ENCODE data around the gene CRYBG3.

DNA sequence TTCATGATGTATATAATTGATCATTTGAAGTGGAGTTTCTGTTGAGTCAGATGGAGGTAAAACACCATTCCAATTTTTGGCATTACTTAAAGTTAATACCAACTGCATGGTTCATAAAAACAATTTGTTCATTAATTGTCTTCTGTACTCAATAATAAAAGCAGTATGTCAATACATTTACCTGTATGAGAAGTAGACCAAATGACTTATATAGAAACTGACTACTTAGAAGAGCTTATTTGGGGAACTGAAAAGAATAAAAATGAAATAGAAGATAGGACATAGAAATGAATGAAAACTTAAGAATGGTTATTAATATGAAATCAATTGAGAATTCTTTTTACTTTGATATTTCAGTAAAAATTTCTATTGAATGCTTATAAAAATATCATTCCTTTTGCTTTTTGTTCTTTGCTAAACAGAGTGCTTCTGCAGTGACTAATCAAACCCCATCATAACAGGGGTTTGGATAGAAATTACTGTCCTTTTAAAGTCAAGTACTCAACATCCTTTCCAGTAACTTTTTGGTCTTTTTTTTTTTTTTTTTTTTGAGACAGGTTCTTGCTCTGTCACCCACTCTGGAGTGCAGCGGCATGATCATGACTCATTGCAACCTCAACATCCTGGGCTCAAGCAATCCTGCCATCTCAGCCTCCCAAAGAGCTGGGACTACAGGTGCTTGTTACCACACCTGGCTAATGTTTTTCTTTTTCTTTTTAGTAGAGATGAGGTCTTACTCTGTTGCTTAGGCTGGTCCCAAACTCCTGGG is 6.5 kb upstream of the CRYBG3 start:
- no peak for TF ChIP-seq EP300 (IDR thresholded peaks at IDR 0.05; ENCODE audit: borderline replicate concordance)
- no peak for TF ChIP-seq CREB1 (IDR thresholded peaks at IDR 0.05; ENCODE audit: low read depth)
- TF ChIP-seq, protein P1, sequence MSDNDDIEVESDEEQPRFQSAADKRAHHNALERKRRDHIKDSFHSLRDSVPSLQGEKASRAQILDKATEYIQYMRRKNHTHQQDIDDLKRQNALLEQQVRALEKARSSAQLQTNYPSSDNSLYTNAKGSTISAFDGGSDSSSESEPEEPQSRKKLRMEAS (IDR thresholded peaks at IDR 0.05) = no peak
- TF ChIP-seq RAD21 (IDR thresholded peaks at IDR 0.05; ENCODE audit: low read depth) = no peak
- TF ChIP-seq, protein P2, sequence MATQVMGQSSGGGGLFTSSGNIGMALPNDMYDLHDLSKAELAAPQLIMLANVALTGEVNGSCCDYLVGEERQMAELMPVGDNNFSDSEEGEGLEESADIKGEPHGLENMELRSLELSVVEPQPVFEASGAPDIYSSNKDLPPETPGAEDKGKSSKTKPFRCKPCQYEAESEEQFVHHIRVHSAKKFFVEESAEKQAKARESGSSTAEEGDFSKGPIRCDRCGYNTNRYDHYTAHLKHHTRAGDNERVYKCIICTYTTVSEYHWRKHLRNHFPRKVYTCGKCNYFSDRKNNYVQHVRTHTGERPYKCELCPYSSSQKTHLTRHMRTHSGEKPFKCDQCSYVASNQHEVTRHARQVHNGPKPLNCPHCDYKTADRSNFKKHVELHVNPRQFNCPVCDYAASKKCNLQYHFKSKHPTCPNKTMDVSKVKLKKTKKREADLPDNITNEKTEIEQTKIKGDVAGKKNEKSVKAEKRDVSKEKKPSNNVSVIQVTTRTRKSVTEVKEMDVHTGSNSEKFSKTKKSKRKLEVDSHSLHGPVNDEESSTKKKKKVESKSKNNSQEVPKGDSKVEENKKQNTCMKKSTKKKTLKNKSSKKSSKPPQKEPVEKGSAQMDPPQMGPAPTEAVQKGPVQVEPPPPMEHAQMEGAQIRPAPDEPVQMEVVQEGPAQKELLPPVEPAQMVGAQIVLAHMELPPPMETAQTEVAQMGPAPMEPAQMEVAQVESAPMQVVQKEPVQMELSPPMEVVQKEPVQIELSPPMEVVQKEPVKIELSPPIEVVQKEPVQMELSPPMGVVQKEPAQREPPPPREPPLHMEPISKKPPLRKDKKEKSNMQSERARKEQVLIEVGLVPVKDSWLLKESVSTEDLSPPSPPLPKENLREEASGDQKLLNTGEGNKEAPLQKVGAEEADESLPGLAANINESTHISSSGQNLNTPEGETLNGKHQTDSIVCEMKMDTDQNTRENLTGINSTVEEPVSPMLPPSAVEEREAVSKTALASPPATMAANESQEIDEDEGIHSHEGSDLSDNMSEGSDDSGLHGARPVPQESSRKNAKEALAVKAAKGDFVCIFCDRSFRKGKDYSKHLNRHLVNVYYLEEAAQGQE (IDR thresholded peaks at IDR 0.05; ENCODE audit: low read depth) = no peak
- no peak for TF ChIP-seq YY1 (IDR thresholded peaks at IDR 0.05; ENCODE audit: low read depth)
- TF ChIP-seq CEBPB (IDR thresholded peaks at IDR 0.05) = no peak
- no peak for TF ChIP-seq TEAD4 (IDR thresholded peaks at IDR 0.05)
- no peak for TF ChIP-seq TCF12 (IDR thresholded peaks at IDR 0.05; ENCODE audit: low read depth)
- TF ChIP-seq ZBTB7A (IDR thresholded peaks at IDR 0.05; ENCODE audit: low read depth) = no peak
- TF ChIP-seq TAF1 (IDR thresholded peaks at IDR 0.05; ENCODE audit: low read depth) = no peak
- TF ChIP-seq USF1 (IDR thresholded peaks at IDR 0.05) = no peak
- no peak for TF ChIP-seq EGR1 (IDR thresholded peaks at IDR 0.05)
